ENCODE measurements around the gene CEP170.

Gene CEP170

GRCh38 chr1:243271996-243272395 lies 16.9 kb upstream of the CEP170 start:
- Histone ChIP-seq H3K36me3 (peaks cover 18% of the 10 kb centered on the region), H3K27ac (no peak overlapping the region), H3K4me3 (ENCODE audit: low read depth, low read length) (no peak overlapping the region), H3K27me3 (ENCODE audit: insufficient read depth, low read depth, severe bottlenecking) (no peaks in the 10 kb centered on the region), H3K9me3 (ENCODE audit: severe bottlenecking) (no peaks in the 10 kb centered on the region)
- TF ChIP-seq, protein P1, sequence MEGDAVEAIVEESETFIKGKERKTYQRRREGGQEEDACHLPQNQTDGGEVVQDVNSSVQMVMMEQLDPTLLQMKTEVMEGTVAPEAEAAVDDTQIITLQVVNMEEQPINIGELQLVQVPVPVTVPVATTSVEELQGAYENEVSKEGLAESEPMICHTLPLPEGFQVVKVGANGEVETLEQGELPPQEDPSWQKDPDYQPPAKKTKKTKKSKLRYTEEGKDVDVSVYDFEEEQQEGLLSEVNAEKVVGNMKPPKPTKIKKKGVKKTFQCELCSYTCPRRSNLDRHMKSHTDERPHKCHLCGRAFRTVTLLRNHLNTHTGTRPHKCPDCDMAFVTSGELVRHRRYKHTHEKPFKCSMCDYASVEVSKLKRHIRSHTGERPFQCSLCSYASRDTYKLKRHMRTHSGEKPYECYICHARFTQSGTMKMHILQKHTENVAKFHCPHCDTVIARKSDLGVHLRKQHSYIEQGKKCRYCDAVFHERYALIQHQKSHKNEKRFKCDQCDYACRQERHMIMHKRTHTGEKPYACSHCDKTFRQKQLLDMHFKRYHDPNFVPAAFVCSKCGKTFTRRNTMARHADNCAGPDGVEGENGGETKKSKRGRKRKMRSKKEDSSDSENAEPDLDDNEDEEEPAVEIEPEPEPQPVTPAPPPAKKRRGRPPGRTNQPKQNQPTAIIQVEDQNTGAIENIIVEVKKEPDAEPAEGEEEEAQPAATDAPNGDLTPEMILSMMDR (IDR thresholded peaks at IDR 0.05; ENCODE audit: low read depth, low read length) = no peak
- no peak for DNase-seq

DNA sequence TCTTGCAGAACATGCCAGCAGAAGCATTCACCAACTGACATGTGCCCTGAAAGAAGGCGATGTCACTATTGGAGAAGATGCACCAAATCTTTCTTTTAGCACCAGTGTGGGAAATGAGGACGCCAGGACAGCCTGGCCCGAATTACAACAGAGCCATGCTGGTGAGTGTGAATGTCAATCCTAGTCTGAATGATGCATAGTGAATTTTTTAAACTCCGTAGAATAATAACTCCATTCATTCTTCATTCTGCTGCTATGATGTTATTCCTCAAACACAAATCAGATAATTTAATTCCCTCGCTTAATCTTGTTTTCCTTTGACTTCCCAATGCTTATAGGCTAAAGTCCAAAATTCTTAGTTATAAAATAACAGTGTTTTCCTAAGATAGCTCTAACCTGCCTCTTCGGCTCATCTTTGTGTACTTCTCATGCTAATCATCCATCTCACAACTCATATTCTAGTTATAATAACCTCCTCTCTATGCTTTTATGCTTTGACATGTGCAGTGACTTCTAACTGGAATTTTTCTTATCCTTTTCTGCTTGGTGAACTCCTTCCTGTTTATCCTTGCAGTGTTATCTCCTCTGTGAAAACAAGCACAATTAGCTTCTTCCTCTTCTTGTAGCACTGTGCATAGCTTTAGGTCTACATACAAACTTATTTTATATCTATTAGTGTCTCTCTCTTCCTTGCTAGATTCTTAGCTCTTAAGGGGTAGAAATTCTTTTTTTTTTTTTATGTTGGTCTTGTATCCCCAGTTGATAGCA lies 15.2 kb upstream of the CEP170 start:
- Histone ChIP-seq H3K4me3 (ENCODE audit: low read depth, low read length) (no peak overlapping the region), H3K27ac (no peak overlapping the region)
- TF ChIP-seq, protein P1 (IDR thresholded peaks at IDR 0.05; ENCODE audit: low read depth, low read length) = no peak

DNA sequence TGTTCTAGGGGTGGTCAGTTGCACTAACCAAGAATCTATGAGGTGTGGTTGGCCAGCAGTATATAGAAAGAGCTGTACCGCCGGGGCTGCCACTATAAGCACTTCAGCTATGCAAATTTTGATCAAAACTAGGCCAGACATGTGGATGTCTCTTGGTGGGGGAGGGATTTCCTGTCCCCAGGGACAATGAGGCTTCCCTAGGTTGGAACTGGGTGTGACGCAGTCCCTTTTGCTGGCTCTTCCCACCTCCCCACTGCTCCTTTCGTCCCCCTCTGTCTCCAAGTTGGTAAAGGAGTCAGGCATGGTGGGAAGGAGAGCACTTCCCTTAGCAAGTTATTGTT lies 14.3 kb upstream of the CEP170 start:
- TF ChIP-seq, protein P1 (IDR thresholded peaks at IDR 0.05; ENCODE audit: low read depth, low read length) = no peak
- DNase-seq = no peak
- H3K27me3 ChIP-seq (ENCODE audit: insufficient read depth, low read depth, severe bottlenecking) = no peaks in the 10 kb centered on the region
- peaks cover 13% of the 10 kb centered on the region for H3K36me3 ChIP-seq
- no peak overlapping the region for H3K4me3 ChIP-seq (ENCODE audit: low read depth, low read length)
- no peaks in the 10 kb centered on the region for H3K9me3 ChIP-seq (ENCODE audit: severe bottlenecking)
- no peak overlapping the region for H3K27ac ChIP-seq

More for the DNA sequence above, 15.2 kb upstream of the CEP170 start:
- Histone ChIP-seq H3K9me3 (ENCODE audit: severe bottlenecking) (no peaks in the 10 kb centered on the region), H3K36me3 (peaks cover 18% of the 10 kb centered on the region), H3K27me3 (ENCODE audit: insufficient read depth, low read depth, severe bottlenecking) (no peaks in the 10 kb centered on the region)
- DNase-seq = no peak

- TF ChIP-seq, protein P1 (IDR thresholded peaks at IDR 0.05; ENCODE audit: low read depth, low read length) = no peak
- Histone ChIP-seq H3K4me3 (ENCODE audit: low read depth, low read length) (no peak overlapping the region), H3K27me3 (ENCODE audit: insufficient read depth, low read depth, severe bottlenecking) (no peaks in the 10 kb centered on the region), H3K9me3 (ENCODE audit: severe bottlenecking) (no peaks in the 10 kb centered on the region), H3K36me3 (peaks cover 8% of the 10 kb centered on the region), H3K27ac (no peak overlapping the region)
- DNase-seq = no peak
Observed at GRCh38 chr1:243268751-243269460, 13.8 kb upstream of the CEP170 start.

- DNase-seq = no peak
- H3K27me3 ChIP-seq (ENCODE audit: insufficient read depth, low read depth, severe bottlenecking) = no peaks in the 10 kb centered on the region
- no peaks in the 10 kb centered on the region for H3K9me3 ChIP-seq (ENCODE audit: severe bottlenecking)
- no peak overlapping the region for H3K4me3 ChIP-seq (ENCODE audit: low read depth, low read length)
- TF ChIP-seq, protein P1 (IDR thresholded peaks at IDR 0.05; ENCODE audit: low read depth, low read length) = no peak
- H3K36me3 ChIP-seq = peaks cover 4% of the 10 kb centered on the region
- no peak overlapping the region for H3K27ac ChIP-seq
Observed at GRCh38 chr1:243267914-243268653, 13.0 kb upstream of the CEP170 start.
